Gastrocnemius medialis (tissue), 4 donors: Measurements from ENCODE around the gene ADAM22. TPM values are rescaled to one million over a fixed set of nuclear protein-coding genes. Genes with fewer than 3 reads are reported as not detected.
"Not testable (repeated sequence)": the region's sequence is repeated elsewhere in the genome, so short reads cannot be mapped to it uniquely, and the experiment has no call there.

Experiments
- ATAC-seq, 2 donors: fragments of 150-250 bp; one replicate each; pipeline ENCODE4 v1.9.1; 2016
- DNase-seq, 2 donors: peaks; one replicate each; pipeline ENCODE4 v3.0.0-alpha.2; 2019
- H3K27ac ChIP-seq, 4 donors: fragments of 200-600 bp; sonication (generic); 1 replicate in 1 of 4; 2 replicates in 3 of 4; pipeline ENCODE4 v1.5.1; 2016 to 2018; ENCODE audit warnings: mild to moderate bottlenecking in 2 of 4, moderate library complexity in 1 of 4
- H3K27me3 ChIP-seq, 3 donors: fragments of 200-600 bp; sonication (generic) in 2 of 3; 1 replicate in 1 of 3; 2 replicates in 2 of 3; pipeline versions ENCODE4 v1.5.1 to v1.6.0; 2016 to 2019; ENCODE audit warnings: mild to moderate bottlenecking in 1 of 3, moderate library complexity in 1 of 3
- H3K36me3 ChIP-seq, 2 donors: fragments of 200-600 bp; sonication (generic) in 1 of 2; one replicate each; pipeline ENCODE4 v1.5.1; 2017 to 2018
- H3K4me1 ChIP-seq, 2 donors: fragments of 200-600 bp; sonication (generic) in 1 of 2; one replicate each; pipeline ENCODE4 v1.5.1; 2016 to 2017; ENCODE audit warnings: mild to moderate bottlenecking in 2 of 2
- H3K4me3 ChIP-seq, 4 donors: fragments of 200-600 bp; sonication (generic) in 3 of 4; 1 replicate in 1 of 4; 2 replicates in 3 of 4; pipeline ENCODE4 v1.5.1; 2016 to 2019; ENCODE audit warnings: mild to moderate bottlenecking in 2 of 4
- H3K9me3 ChIP-seq, 3 donors: fragments of 200-600 bp; sonication (generic) in 2 of 3; 1 replicate in 1 of 3; 2 replicates in 2 of 3; pipeline ENCODE4 v1.5.1; 2016 to 2019
- CTCF ChIP-seq, 5 experiments: fragments of 450-650 bp in 3 of 5; fragments of 200-600 bp in 2 of 5; sonication (generic) in 2 of 5; IDR thresholded peaks in 4 of 5; conservative IDR thresholded peaks in 1 of 5; 1 replicate in 4 of 5; 2 replicates in 1 of 5; pipeline ENCODE4 v1.5.1; 2016 to 2019; ENCODE audit warnings: antibody characterized with exemption in 5 of 5, mild to moderate bottlenecking in 3 of 5, moderate library complexity in 3 of 5
- POLR2A ChIP-seq, 2 donors: fragments of 450-650 bp; IDR thresholded peaks; one replicate each; pipeline ENCODE4 v1.6.1; 2017; ENCODE audit warnings: antibody characterized with exemption in 2 of 2, mild to moderate bottlenecking in 2 of 2, moderate library complexity in 2 of 2
- in situ Hi-C, 4 donors: fragments of 200-750 bp; cut with MboI; loops; one replicate each; pipeline versions ENCODE4 v1.15.0 to v1.8.0; 2017; ENCODE audit warnings: low sequenced_read_pairs in 4 of 4
- intact Hi-C: fragments of 100-400 bp; cut with DNase I; formaldehyde crosslinking; loops from one replicate; pipeline ENCODE4 v1.15.1; 2023; ENCODE audit warnings: low total_unique reads
- total RNA-seq, 4 donors: library from RNA; depleted of rRNA; stranded (reverse); fragments of >200 nt; gene quantifications; one replicate each; pipeline versions ENCODE4 v1.1.0 to v1.2.3, GENCODE V29; 2016

ADAM22 gene
- total RNA-seq, 4 donors from 2014 or later: 0.07 to 0.31 (median 0.14) TPM

- Histone ChIP-seq H3K9me3 (no peaks in the 10 kb centered on the region), H3K27me3 (no peaks in the 10 kb centered on the region), H3K36me3 (no peaks in the 10 kb centered on the region), H3K4me1 (peaks cover 0 to 7% of the 10 kb centered on the region in 2 donors), H3K27ac (no peak overlapping the region), H3K4me3 (peak overlapping the region; percentile 58 to 87 (median 66))
- in situ Hi-C loops: no loop called here
- TF ChIP-seq CTCF (IDR thresholded peaks at IDR 0.05 in 4 of 5, conservative IDR thresholded peaks at IDR 0.05 in 1 of 5) (no peak), POLR2A (IDR thresholded peaks at IDR 0.05) (no peak)
- no peak for ATAC-seq
- no peak for DNase-seq
- intact Hi-C loops: no loop called here
Measured at GRCh38 chr7:87935384-87935706, 1.3 kb downstream of the ADAM22 start.

GRCh38 chr7:87941138-87941537 is 7.1 kb downstream of the ADAM22 start:
- H3K4me3 ChIP-seq: no peak overlapping the region
- H3K4me1 ChIP-seq: no peaks in the 10 kb centered on the region
- no peaks in the 10 kb centered on the region for H3K27me3 ChIP-seq
- in situ Hi-C loops (no loop called here), intact Hi-C loops (no loop called here)
- DNase-seq: no peak
- H3K9me3 ChIP-seq: no peaks in the 10 kb centered on the region
- ATAC-seq: no peak
- no peaks in the 10 kb centered on the region for H3K36me3 ChIP-seq
- H3K27ac ChIP-seq: no peak overlapping the region
- no peak for TF ChIP-seq POLR2A (IDR thresholded peaks at IDR 0.05)
- TF ChIP-seq CTCF (IDR thresholded peaks at IDR 0.05 in 4 of 5, conservative IDR thresholded peaks at IDR 0.05 in 1 of 5): no peak

- no peaks in the 10 kb centered on the region for H3K27me3 ChIP-seq
- intact Hi-C loops (no loop called here), in situ Hi-C loops (no loop called here)
- DNase-seq: no peak
- no peak for TF ChIP-seq POLR2A (IDR thresholded peaks at IDR 0.05)
- TF ChIP-seq CTCF (IDR thresholded peaks at IDR 0.05 in 4 of 5, conservative IDR thresholded peaks at IDR 0.05 in 1 of 5): no peak
- ATAC-seq: no peak
- no peaks in the 10 kb centered on the region for H3K4me1 ChIP-seq
- H3K27ac ChIP-seq: no peak overlapping the region
- no peak overlapping the region for H3K4me3 ChIP-seq
- H3K9me3 ChIP-seq: no peaks in the 10 kb centered on the region
- no peaks in the 10 kb centered on the region for H3K36me3 ChIP-seq
Measured at GRCh38 chr7:87944547-87944946, 10.5 kb downstream of the ADAM22 start.

GRCh38 chr7:87945926-87946325 is 11.9 kb downstream of the ADAM22 start:
- H3K36me3 ChIP-seq, intact Hi-C loops: not testable (repeated sequence)

GRCh38 chr7:87948371-87948770 is 14.3 kb downstream of the ADAM22 start:
- TF ChIP-seq CTCF (IDR thresholded peaks at IDR 0.05 in 4 of 5, conservative IDR thresholded peaks at IDR 0.05 in 1 of 5): no peak
- no peak for TF ChIP-seq POLR2A (IDR thresholded peaks at IDR 0.05)
- no peak overlapping the region for H3K4me3 ChIP-seq
- no peaks in the 10 kb centered on the region for H3K9me3 ChIP-seq
- H3K27me3 ChIP-seq: no peaks in the 10 kb centered on the region
- H3K4me1 ChIP-seq: no peaks in the 10 kb centered on the region
- intact Hi-C loops (no loop called here), in situ Hi-C loops (no loop called here)
- no peak overlapping the region for H3K27ac ChIP-seq
- no peak for DNase-seq
- H3K36me3 ChIP-seq: no peaks in the 10 kb centered on the region
- no peak for ATAC-seq

More at GRCh38 chr7:87945926-87946325, 11.9 kb downstream of the ADAM22 start:
- H3K4me1 ChIP-seq, in situ Hi-C loops, H3K27ac ChIP-seq, H3K9me3 ChIP-seq, DNase-seq, ATAC-seq, H3K27me3 ChIP-seq, H3K4me3 ChIP-seq: not testable (repeated sequence)
